Skeletal muscle tissue (tissue), 4 donors: ENCODE measurements around the gene GSG1L. TPM values are rescaled to one million over a fixed set of nuclear protein-coding genes. Genes with fewer than 3 reads are reported as not detected.

Source experiments
- H3K27ac ChIP-seq: one replicate; pipeline ENCODE4 v1.7.0; 2013; ENCODE audit warnings: mild to moderate bottlenecking, low read depth, low read length, inconsistent platforms
- H3K27me3 ChIP-seq, 3 donors: one replicate each; pipeline ENCODE4 v1.7.0; 2013; ENCODE audit warnings: low read length in 3 of 3; ENCODE audit not compliant: control insufficient read depth in 3 of 3, insufficient read depth in 3 of 3
- H3K36me3 ChIP-seq, 3 donors: one replicate each; pipeline ENCODE4 v1.7.0; 2013; ENCODE audit warnings: low read length in 3 of 3; ENCODE audit not compliant: control insufficient read depth in 3 of 3, insufficient read depth in 3 of 3
- H3K4me1 ChIP-seq, 3 donors: one replicate each; pipeline ENCODE4 v1.7.0; 2013; ENCODE audit warnings: low read length in 3 of 3, mild to moderate bottlenecking in 3 of 3; ENCODE audit not compliant: control insufficient read depth in 3 of 3, insufficient read depth in 3 of 3
- H3K4me3 ChIP-seq, 3 donors: one replicate each; pipeline ENCODE4 v1.7.0; 2013; ENCODE audit warnings: low read length in 3 of 3
- H3K9ac ChIP-seq, 3 donors: one replicate each; pipeline ENCODE4 v1.7.0; 2013; ENCODE audit warnings: low read length in 3 of 3, mild to moderate bottlenecking in 3 of 3, moderate library complexity in 2 of 3, low read depth in 1 of 3
- H3K9me3 ChIP-seq, 3 donors: one replicate each; pipeline ENCODE4 v1.7.0; 2013; ENCODE audit warnings: low read length in 3 of 3; ENCODE audit not compliant: control insufficient read depth in 3 of 3
- total RNA-seq: library from RNA; depleted of rRNA; stranded (reverse); fragments of >200 nt; gene quantifications from one replicate; pipeline ENCODE4 v1.2.3, GENCODE V29; 2014
- donor health status: Osteomylitis.

The GSG1L gene
- total RNA-seq, 1 donor from 2014 or later, result 2.1 TPM

DNA sequence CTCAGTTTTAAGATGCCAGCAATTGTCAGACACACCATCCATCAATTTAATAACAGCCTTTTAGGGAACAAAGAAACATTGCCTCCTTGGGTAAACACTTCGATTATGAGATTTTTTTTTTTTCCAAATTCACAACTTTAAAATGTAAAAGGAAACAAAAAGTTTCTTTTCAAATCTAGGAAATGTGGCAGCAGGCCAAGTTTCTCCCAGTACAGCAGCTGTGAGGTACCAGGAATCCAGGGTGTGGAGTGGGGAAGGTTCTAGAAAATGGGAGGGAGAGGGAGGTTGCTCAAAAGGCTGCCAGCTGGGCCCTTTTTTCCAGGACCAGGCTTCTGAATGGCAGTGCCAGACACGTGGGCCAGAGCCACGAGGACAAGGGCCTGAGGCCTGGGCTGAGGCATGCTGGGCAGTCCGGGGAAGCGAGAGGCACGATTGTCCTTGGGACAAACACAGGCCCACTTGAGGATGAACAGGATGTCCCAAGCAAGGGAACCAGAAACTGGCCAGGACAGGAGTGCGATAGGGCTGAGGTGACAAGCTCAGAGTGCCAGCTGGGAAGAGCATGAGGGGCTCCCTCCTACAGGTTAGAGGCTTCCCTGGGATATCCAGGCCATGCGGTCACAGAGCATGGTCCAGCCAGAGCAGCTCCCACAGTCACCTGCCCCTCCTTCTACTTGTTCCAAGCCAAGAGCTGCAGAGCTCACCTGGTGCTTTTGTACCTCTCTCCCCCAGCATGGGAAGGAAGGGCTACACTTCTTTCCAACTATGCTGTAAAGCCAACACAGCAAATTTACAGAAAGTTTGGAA is 298.4 kb downstream of the GSG1L start:
- Histone ChIP-seq H3K4me1 (no peaks in the 10 kb centered on the region), H3K36me3 (peaks cover 18 to 37% (median 22%) of the 10 kb centered on the region in 3 donors), H3K4me3 (no peak overlapping the region), H3K9me3 (no peaks in the 10 kb centered on the region), H3K9ac (no peak overlapping the region), H3K27me3 (no peaks in the 10 kb centered on the region), H3K27ac (no peak overlapping the region)

DNA sequence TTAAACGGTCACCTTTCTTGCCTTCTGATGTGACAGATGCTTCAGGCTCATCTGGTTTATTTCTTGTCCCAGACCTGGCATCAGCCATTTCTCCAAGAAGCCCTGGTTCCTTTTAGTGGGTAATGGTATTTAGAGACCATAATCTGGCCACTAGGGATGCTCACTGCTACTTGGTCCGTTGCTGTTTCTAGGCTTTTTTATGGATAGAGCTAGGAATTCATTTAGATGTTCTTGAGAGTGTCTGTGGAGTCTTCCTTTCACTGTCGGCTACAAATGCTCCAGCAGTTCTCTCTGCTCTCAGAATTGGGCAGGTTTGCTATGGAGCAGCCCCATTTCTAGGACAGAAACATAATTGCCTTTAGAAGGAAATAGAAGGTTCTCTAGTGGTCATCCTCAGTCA is 299.1 kb downstream of the GSG1L start:
- peaks cover 0 to 3% (median 0%) of the 10 kb centered on the region in 3 donors for H3K4me1 ChIP-seq
- H3K27me3 ChIP-seq, result no peaks in the 10 kb centered on the region
- no peak overlapping the region for H3K27ac ChIP-seq
- peaks cover 18 to 37% (median 18%) of the 10 kb centered on the region in 3 donors for H3K36me3 ChIP-seq
- no peaks in the 10 kb centered on the region for H3K9me3 ChIP-seq
- no peak overlapping the region for H3K4me3 ChIP-seq
- no peak overlapping the region for H3K9ac ChIP-seq

DNA sequence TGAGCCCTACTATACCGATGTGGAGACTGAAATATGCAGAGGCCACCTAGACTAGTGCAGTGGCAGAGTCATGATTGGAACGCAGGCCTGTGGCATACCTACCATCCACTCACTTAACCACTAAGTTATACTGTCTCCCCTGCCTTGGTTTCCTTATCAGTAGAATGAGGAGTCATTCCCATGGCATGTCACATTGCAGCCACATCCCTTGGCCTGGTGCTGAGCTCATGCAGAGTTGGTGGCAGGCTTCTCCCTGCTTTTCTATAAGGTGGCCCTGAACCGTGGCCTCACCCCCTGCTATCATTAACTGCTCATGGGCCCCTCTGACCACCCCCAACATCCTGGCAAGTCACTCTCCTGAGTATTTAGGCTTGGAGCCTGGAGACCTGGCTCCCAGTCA is 301.1 kb downstream of the GSG1L start:
- H3K27me3 ChIP-seq, result no peaks in the 10 kb centered on the region
- H3K4me3 ChIP-seq, result no peak overlapping the region
- H3K36me3 ChIP-seq, result peaks cover 15 to 30% (median 18%) of the 10 kb centered on the region in 3 donors
- H3K9me3 ChIP-seq, result no peaks in the 10 kb centered on the region
- no peak overlapping the region for H3K27ac ChIP-seq
- H3K9ac ChIP-seq, result no peak overlapping the region
- peaks cover 0 to 4% (median 0%) of the 10 kb centered on the region in 3 donors for H3K4me1 ChIP-seq

DNA sequence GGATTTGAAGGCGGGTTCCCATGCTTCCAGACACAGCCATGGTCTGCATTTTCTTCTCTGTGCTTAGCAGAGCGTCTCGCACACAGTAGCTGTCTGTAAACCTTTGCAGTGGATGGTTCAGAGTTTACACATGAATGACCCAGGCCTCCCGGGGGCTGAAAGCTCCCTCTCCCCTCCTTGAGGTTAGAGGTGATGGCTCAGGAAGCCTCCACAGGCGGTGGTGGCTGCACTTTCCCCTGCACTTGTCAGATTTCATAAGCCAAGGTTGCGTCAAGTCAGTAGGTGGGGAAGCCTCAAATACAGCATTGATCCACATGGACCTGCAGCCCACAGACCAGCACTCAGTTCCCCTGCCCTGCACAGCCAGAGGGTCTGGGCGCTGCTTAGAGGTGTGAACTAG is 301.7 kb downstream of the GSG1L start:
- H3K9me3 ChIP-seq, result no peaks in the 10 kb centered on the region
- peaks cover 0 to 4% (median 0%) of the 10 kb centered on the region in 3 donors for H3K4me1 ChIP-seq
- H3K4me3 ChIP-seq, result no peak overlapping the region
- H3K27ac ChIP-seq, result no peak overlapping the region
- H3K27me3 ChIP-seq, result no peaks in the 10 kb centered on the region
- peaks cover 15 to 29% (median 18%) of the 10 kb centered on the region in 3 donors for H3K36me3 ChIP-seq
- H3K9ac ChIP-seq, result no peak overlapping the region

DNA sequence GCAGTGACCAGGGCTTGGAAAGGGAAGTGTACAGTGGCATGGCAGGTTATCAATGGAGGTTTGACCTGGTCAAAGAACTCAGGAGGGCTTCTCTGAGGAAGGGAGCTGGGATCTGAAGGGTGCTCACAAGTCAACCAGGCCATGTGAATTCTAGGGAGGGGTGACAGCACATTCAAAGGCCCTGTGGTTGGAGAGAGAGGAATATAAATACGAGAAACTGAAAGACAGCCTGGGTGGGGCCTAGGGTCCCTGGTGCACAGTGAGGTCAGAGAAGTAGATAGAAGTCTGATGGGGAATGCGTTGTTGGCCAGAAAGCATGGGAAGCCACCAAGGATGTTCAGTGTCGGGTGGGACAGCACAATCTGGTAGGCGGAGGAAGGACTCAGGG is 302.7 kb downstream of the GSG1L start:
- Histone ChIP-seq H3K9ac (no peak overlapping the region), H3K9me3 (no peaks in the 10 kb centered on the region), H3K4me3 (no peak overlapping the region), H3K27ac (no peak overlapping the region), H3K27me3 (no peaks in the 10 kb centered on the region), H3K36me3 (peaks cover 15 to 29% (median 18%) of the 10 kb centered on the region in 3 donors), H3K4me1 (peaks cover 0 to 4% (median 0%) of the 10 kb centered on the region in 3 donors)

DNA sequence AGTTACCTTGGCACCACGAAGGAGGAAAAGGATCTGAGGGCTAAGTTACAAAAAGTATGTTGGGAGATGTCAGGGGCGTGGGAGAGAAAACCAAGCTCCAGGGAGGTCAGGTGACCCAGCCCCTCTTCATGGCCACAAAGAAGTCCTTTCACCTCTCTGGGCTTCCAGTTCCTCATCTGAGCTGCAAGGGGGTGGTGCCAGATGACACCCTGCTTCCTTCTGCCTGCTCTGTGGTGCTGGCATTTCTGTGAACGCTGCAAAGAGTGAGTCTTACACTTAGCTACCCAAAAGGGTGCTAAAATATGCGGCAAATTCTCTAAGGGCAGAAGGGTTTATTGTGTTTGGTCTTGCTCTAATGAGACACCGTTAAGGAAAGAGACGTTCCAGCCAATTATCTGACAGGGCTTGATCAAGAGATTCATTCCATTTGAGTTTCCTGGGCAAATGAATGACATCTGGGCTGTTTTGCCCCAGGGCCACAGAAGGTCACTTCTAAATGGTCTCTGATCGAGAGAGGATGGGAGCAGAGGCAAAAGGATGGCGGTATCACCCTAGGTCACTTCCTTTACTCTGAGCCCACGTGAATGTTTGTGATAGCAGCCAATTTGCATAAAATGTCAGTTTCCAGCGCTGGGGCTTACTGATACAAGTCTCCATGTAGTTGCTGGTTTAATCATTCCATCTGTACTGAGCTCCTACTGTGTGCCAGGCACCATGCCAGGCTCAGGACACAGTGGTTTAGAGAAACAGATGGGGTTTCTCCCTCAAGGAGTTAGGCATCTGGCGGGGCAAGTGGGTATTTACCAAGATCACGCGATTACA is 303.3 kb downstream of the GSG1L start:
- Histone ChIP-seq H3K4me3 (no peak overlapping the region), H3K27ac (no peak overlapping the region), H3K36me3 (peaks cover 13 to 29% (median 18%) of the 10 kb centered on the region in 3 donors), H3K27me3 (no peaks in the 10 kb centered on the region), H3K4me1 (peaks cover 0 to 4% (median 0%) of the 10 kb centered on the region in 3 donors), H3K9ac (no peak overlapping the region), H3K9me3 (no peaks in the 10 kb centered on the region)

DNA sequence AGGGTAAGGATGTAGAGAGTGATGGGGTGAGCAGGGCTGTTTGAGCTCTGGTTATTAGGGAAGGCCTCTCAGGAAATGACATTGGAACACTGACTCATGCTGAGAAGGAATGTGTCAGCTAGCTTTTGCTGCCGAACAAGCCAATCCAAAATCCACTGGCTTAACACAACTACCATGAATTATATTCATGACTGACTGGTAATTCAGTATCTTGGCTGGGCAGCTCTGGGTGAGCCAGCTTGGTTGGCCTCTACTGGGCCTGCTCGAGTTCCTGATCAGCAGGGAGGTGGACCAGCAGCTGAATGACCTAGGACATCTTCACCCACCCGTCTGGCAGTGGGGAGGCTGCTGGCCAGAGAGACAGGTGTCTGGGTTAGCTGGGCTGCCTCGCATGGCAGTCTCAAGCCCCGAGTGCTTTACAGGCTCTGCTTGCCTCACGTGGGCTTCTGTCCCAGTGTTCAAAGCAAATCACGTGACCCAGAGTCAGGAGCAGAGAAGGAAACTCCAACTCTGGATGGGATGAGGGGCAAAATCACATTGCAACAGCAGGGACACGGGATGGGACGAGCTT is 304.1 kb downstream of the GSG1L start:
- peaks cover 12 to 26% (median 18%) of the 10 kb centered on the region in 3 donors for H3K36me3 ChIP-seq
- no peaks in the 10 kb centered on the region for H3K9me3 ChIP-seq
- H3K4me3 ChIP-seq, result no peak overlapping the region
- no peak overlapping the region for H3K27ac ChIP-seq
- no peak overlapping the region for H3K9ac ChIP-seq
- no peaks in the 10 kb centered on the region for H3K27me3 ChIP-seq
- H3K4me1 ChIP-seq, result peaks cover 0 to 4% (median 0%) of the 10 kb centered on the region in 3 donors

DNA sequence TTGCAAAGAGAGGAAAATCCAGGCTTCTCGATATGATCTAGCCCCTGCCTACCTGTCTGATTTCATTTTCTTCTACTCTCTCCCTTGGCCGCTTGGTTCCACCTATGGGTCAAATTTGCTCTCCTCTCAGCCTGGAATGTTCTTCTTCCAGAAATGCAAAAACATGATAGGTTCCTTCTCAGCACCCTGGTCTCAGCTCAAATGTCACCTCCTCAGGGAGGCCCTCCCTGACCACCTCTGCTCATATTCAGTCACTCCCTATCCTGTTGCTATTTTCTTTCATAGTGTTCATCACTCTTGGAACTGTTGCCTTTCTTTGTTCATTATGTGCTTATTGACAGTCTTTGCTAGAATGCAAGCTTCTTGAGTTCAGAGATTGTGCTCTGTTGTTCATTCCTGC is 305.0 kb downstream of the GSG1L start:
- H3K4me1 ChIP-seq, result peaks cover 0 to 4% (median 0%) of the 10 kb centered on the region in 3 donors
- no peaks in the 10 kb centered on the region for H3K9me3 ChIP-seq
- H3K36me3 ChIP-seq, result peaks cover 13 to 17% (median 17%) of the 10 kb centered on the region in 3 donors
- no peaks in the 10 kb centered on the region for H3K27me3 ChIP-seq
- no peak overlapping the region for H3K4me3 ChIP-seq
- H3K27ac ChIP-seq, result no peak overlapping the region
- H3K9ac ChIP-seq, result no peak overlapping the region

DNA sequence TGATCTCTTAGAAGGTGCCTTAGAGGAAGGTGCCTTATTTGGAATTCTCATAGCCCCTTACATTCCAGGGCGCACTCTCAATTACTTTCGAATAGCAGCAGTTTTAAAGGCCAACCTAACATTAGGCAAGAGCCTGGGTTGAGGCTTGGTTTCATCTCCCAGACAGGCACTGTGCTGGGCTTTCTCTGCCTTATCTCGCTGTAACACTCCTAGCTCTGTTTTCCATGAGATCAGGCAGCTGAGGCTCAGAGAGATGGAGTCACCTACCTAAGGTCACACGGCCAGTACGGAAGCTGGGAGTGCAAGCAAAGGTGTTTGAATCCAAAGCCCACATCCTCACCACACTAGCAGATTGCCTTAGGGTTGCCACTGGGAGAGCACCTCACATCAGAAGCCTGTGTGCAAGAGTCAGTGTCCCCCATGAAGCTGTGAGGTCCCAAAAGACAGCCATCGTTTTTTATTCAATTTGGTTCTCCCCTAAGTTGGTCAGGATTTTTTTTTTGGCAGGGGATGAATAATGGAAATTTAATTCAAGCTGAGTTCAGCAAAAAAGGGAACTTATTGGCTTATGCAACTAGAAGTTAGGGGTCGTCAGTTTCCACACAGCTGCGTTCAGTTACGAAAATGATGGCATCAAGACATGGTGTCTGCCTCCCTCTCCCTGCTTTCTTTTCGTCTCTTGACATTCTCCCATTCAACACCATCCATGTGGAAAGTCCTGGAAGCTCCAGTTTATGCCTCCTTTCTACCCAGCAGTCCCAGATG is 307.1 kb downstream of the GSG1L start:
- Histone ChIP-seq H3K9ac (no peak overlapping the region), H3K4me3 (no peak overlapping the region), H3K27ac (no peak overlapping the region), H3K4me1 (peaks cover 0 to 4% (median 0%) of the 10 kb centered on the region in 3 donors), H3K36me3 (peaks cover 2 to 5% (median 5%) of the 10 kb centered on the region in 3 donors), H3K9me3 (no peaks in the 10 kb centered on the region), H3K27me3 (no peaks in the 10 kb centered on the region)
